OCI-LY3 (cell line): ENCODE results near the gene CGA.
A peak's percentile ranks its signal among the peaks of the same experiment; 100 is the strongest.

ENCODE experiments used
- H2AFZ ChIP-seq: fragments of 200-600, 300-600 bp; shearing (Covaris generic); 2 replicates; pipeline ENCODE4 v1.6.0; 2014; ENCODE audit warnings: antibody characterized with exemption, low read depth, low read length
- H3K27ac ChIP-seq: fragments of 200-600, 300-600 bp; sonication (generic); 2 replicates; pipeline ENCODE4 v1.5.1; 2014; ENCODE audit warnings: mild to moderate bottlenecking, low read length, moderate library complexity, mixed read lengths
- H3K27me3 ChIP-seq: fragments of 200-600, 300-600 bp; sonication (generic); 2 replicates; pipeline ENCODE4 v1.6.1; 2014; ENCODE audit warnings: low read depth, low read length, mixed read lengths
- H3K36me3 ChIP-seq: fragments of 200-600, 300-600 bp; sonication (generic); replicated peaks from 2 replicates; pipeline ENCODE3; 2014; ENCODE audit warnings: low read depth, low read length, mixed read lengths
- H3K4me1 ChIP-seq: fragments of 300-600, 200-600 bp; sonication (generic); 2 replicates; pipeline ENCODE4 v1.6.1; 2014; ENCODE audit warnings: low read length, mixed read lengths
- H3K4me2 ChIP-seq: fragments of 200-600, 300-600 bp; sonication (generic); 2 replicates; pipeline ENCODE4 v1.6.1; 2014; ENCODE audit warnings: low read length, mixed read lengths
- H3K4me3 ChIP-seq: fragments of 300-600, 200-600 bp; sonication (generic); 2 replicates; pipeline ENCODE4 v1.5.1; 2014; ENCODE audit warnings: antibody characterized with exemption, mild to moderate bottlenecking, low read length, moderate library complexity
- H3K79me2 ChIP-seq: fragments of 300-600, 200-600 bp; shearing (Covaris generic); 2 replicates; pipeline ENCODE4 v1.6.1; 2014; ENCODE audit warnings: mild to moderate bottlenecking, low read length, mixed read lengths
- H3K9ac ChIP-seq: fragments of 300-600, 200-600 bp; shearing (Covaris generic); 2 replicates; pipeline ENCODE4 v1.6.0; 2014; ENCODE audit warnings: mild to moderate bottlenecking, low read length, moderate library complexity
- H3K9me3 ChIP-seq: fragments of 200-600, 300-600 bp; shearing (Covaris generic); 2 replicates; pipeline ENCODE4 v1.6.1; 2014; ENCODE audit warnings: low read length, mixed read lengths; ENCODE audit not compliant: insufficient read depth
- H4K20me1 ChIP-seq: fragments of 200-600, 300-600 bp; sonication (generic); 2 replicates; pipeline ENCODE4 v1.6.1; 2016; ENCODE audit warnings: low read length, mixed read lengths; ENCODE audit not compliant: insufficient read depth
- EZH2phosphoT487 ChIP-seq: fragments of 200-600 bp; shearing (Covaris generic); IDR thresholded peaks from 2 replicates; pipeline ENCODE4 v1.6.1; 2018; ENCODE audit warnings: antibody characterized with exemption, mixed run types, low read depth
- TF ChIP-seq, protein P1 (sequence below): fragments of 200-600, 300-600 bp; sonication (generic); IDR thresholded peaks from 2 replicates; pipeline ENCODE4 v1.5.1; 2014; ENCODE audit warnings: antibody characterized with exemption, low read length, low read depth

The CGA gene

DNA sequence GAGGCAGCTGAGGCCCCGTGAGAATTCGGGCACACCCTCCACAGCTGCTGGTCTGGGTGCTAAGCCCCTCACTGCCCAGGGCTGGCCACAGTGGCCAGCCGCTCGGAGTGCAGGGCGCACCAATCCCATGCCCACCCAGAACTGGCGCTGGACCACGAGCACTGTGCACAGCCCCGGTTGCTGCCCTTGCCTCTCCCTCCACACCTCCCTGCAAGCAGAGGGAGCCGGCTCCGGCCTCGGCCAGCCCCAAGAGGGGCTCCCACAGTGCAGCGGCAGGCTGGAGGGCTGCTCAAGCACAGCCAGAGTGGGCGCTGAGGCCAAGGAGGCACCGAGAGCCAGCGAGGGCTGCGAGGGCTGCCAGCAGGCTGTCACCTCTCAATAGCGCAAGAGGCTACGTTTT is 35.0 kb downstream of the CGA start:
- no peak overlapping the region for H3K4me2 ChIP-seq
- no peaks in the 10 kb centered on the region for H3K27me3 ChIP-seq
- H3K4me3 ChIP-seq: no peak overlapping the region
- H3K79me2 ChIP-seq: no peaks in the 10 kb centered on the region
- H3K4me1 ChIP-seq: peaks cover 4% of the 10 kb centered on the region
- TF ChIP-seq, protein P1, sequence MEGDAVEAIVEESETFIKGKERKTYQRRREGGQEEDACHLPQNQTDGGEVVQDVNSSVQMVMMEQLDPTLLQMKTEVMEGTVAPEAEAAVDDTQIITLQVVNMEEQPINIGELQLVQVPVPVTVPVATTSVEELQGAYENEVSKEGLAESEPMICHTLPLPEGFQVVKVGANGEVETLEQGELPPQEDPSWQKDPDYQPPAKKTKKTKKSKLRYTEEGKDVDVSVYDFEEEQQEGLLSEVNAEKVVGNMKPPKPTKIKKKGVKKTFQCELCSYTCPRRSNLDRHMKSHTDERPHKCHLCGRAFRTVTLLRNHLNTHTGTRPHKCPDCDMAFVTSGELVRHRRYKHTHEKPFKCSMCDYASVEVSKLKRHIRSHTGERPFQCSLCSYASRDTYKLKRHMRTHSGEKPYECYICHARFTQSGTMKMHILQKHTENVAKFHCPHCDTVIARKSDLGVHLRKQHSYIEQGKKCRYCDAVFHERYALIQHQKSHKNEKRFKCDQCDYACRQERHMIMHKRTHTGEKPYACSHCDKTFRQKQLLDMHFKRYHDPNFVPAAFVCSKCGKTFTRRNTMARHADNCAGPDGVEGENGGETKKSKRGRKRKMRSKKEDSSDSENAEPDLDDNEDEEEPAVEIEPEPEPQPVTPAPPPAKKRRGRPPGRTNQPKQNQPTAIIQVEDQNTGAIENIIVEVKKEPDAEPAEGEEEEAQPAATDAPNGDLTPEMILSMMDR: no peak
- no peak for TF ChIP-seq EZH2phosphoT487
- H3K36me3 ChIP-seq: no peaks in the 10 kb centered on the region
- H3K9ac ChIP-seq: no peak overlapping the region
- H2AFZ ChIP-seq: no peak overlapping the region
- H3K9me3 ChIP-seq: no peaks in the 10 kb centered on the region
- H3K27ac ChIP-seq: no peak overlapping the region
- H4K20me1 ChIP-seq: no peaks in the 10 kb centered on the region

DNA sequence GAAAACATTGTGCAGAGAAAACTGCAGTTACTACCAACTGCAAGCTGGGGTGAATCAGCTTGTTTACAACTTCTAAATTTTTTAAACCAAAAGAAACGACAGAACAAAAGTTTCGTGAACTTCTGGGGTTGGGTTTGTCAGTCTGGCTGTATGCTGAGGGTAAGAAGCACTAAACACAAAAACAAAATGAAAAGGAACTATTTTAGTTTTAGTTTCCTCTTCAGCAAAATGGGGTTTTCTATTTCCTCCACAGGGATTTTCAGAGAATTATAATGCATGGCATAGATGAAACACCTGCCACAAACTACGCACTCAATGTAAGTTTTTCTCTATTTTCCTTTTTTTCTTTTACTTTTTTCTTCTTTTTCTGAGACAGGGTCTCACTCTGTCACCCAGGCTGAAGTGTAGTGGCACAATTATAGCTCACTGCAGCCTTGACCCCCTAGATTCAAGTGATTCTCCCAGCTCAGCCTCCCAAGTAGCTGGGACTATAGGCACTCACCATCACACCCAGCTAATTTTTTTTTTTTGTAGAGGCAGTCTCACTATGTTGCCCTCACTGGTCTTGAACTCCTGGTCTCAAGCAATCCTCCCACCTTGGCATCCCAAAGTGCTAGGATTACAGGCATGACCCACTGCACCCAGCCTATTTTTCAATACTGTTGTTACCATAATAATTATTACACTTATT is 40.6 kb downstream of the CGA start:
- Histone ChIP-seq H3K9me3 (no peaks in the 10 kb centered on the region), H3K4me3 (peak overlapping the region; percentile 48), H3K4me1 (peaks cover 23% of the 10 kb centered on the region), H3K79me2 (no peaks in the 10 kb centered on the region), H3K4me2 (peak overlapping the region; percentile 67), H2AFZ (0 out of 2 replicates have a peak overlapping the region, but pooled peaks have one; percentile 23), H3K27ac (peak overlapping the region; percentile 33; the same call in 1 of the 2 replicates), H4K20me1 (no peaks in the 10 kb centered on the region), H3K36me3 (no peaks in the 10 kb centered on the region), H3K27me3 (no peaks in the 10 kb centered on the region), H3K9ac (peak overlapping the region; percentile 25; the same call in 1 of the 2 replicates)
- TF ChIP-seq, protein P1: no peak
- TF ChIP-seq EZH2phosphoT487: no peak

DNA sequence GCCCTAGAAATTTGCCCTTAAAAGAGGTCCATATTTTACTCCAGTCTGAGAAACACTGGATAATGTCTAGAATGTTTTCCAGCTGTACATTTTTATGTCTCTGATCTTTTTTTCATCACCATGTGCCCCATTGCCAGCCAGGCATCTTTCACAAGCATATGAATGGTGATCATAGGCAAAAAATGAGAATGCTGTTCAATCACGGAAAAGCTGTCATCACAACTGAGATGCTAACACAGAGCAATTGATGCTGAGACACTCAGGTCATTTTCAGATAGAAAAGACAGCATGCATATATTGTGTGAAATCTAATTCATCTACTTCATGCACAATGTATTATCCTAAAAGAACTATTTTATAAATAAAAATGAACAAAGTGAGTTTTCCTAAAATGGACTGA is 41.6 kb downstream of the CGA start:
- no peak overlapping the region for H3K9ac ChIP-seq
- H2AFZ ChIP-seq: no peak overlapping the region
- no peak overlapping the region for H3K27ac ChIP-seq
- H3K4me2 ChIP-seq: no peak overlapping the region
- H3K4me1 ChIP-seq: peaks cover 19% of the 10 kb centered on the region
- no peaks in the 10 kb centered on the region for H3K27me3 ChIP-seq
- H3K9me3 ChIP-seq: no peaks in the 10 kb centered on the region
- no peak for TF ChIP-seq EZH2phosphoT487
- TF ChIP-seq, protein P1: no peak
- H3K4me3 ChIP-seq: no peak overlapping the region
- H3K79me2 ChIP-seq: no peaks in the 10 kb centered on the region
- no peaks in the 10 kb centered on the region for H4K20me1 ChIP-seq
- H3K36me3 ChIP-seq: no peaks in the 10 kb centered on the region

DNA sequence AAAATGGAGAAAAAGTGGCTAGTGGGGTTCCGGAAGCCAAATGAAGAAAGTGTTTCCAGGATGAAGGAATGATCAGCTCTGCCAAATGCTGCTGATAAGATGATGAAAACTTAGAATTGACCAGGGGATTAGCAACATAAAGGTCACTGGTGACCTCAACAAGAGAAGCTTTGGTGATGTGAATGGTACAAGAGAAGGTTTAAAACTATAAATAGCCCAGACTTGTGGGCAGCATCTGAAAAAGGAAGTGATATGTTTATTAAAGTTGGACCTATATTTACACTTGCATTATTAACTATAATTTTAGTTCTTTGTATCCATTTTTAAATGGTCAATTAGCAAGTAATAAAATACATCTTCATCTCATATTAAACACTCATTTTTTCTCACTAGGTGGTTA is 45.1 kb downstream of the CGA start:
- H3K9ac ChIP-seq: no peak overlapping the region
- no peak overlapping the region for H2AFZ ChIP-seq
- no peak overlapping the region for H3K27ac ChIP-seq
- no peaks in the 10 kb centered on the region for H3K79me2 ChIP-seq
- no peaks in the 10 kb centered on the region for H4K20me1 ChIP-seq
- TF ChIP-seq EZH2phosphoT487: no peak
- TF ChIP-seq, protein P1: no peak
- no peak overlapping the region for H3K4me3 ChIP-seq
- H3K4me2 ChIP-seq: no peak overlapping the region
- no peaks in the 10 kb centered on the region for H3K27me3 ChIP-seq
- peaks cover 17% of the 10 kb centered on the region for H3K4me1 ChIP-seq
- H3K9me3 ChIP-seq: no peaks in the 10 kb centered on the region
- H3K36me3 ChIP-seq: no peaks in the 10 kb centered on the region
